GM23338 (cell line): ENCODE data around the gene MTCH2.

Experiments
- CREB1 ChIP-seq: fragments of 250-450 bp; sonication (Bioruptor Pico); IDR thresholded peaks from 2 replicates; pipeline ENCODE4 v1.5.0; 2020; ENCODE audit warnings: low read depth, mild to moderate bottlenecking, moderate library complexity
- CTCF ChIP-seq, 2 experiments: fragments of 200-600 bp in 1 of 2; sonication (generic) in 1 of 2; conservative IDR thresholded peaks; 2 replicates each; pipeline versions ENCODE4 v1.5.1 to v1.6.1; 2016 to 2017; ENCODE audit warnings: antibody characterized with exemption in 2 of 2, low read depth in 2 of 2, mild to moderate bottlenecking in 2 of 2, moderate library complexity in 1 of 2
- EZH2 ChIP-seq: fragments of 200-600 bp; sonication (generic); IDR thresholded peaks from one replicate; pipeline ENCODE4 v1.8.0; 2017; ENCODE audit warnings: antibody characterized with exemption, mild to moderate bottlenecking, low read depth; ENCODE audit not compliant: unreplicated experiment
- EZH2phosphoT487 ChIP-seq: fragments of 200-600 bp; sonication (generic); IDR thresholded peaks from one replicate; pipeline ENCODE4 v1.8.1; 2018; ENCODE audit warnings: antibody characterized with exemption; ENCODE audit not compliant: unreplicated experiment
- JUNB ChIP-seq: IDR thresholded peaks from one replicate; pipeline ENCODE4 v1.6.1; 2016; ENCODE audit warnings: antibody characterized with exemption; ENCODE audit not compliant: unreplicated experiment
- NANOG ChIP-seq: IDR thresholded peaks from 2 replicates; pipeline ENCODE4 v1.6.1; 2016; ENCODE audit warnings: antibody characterized with exemption, borderline replicate concordance
- POLR2AphosphoS5 ChIP-seq: IDR thresholded peaks from 2 replicates; pipeline ENCODE4 v1.6.1; 2016; ENCODE audit warnings: antibody characterized with exemption, low read depth
- REST ChIP-seq: IDR thresholded peaks from one replicate; pipeline ENCODE4 v1.6.1; 2018; ENCODE audit warnings: antibody characterized with exemption; ENCODE audit not compliant: unreplicated experiment
- STAT1 ChIP-seq: IDR thresholded peaks from one replicate; pipeline ENCODE4 v1.6.1; 2016; ENCODE audit warnings: antibody characterized with exemption; ENCODE audit not compliant: unreplicated experiment
- ZNF114 ChIP-seq: fragments of 250-450 bp; sonication (Bioruptor Pico); IDR thresholded peaks from 2 replicates; pipeline ENCODE4 v1.5.0; 2020; ENCODE audit warnings: mild to moderate bottlenecking, moderate library complexity
- ZNF331 ChIP-seq: fragments of 250-450 bp; sonication (Bioruptor Pico); IDR thresholded peaks from 2 replicates; pipeline ENCODE4 v1.5.0; 2020; ENCODE audit warnings: low read depth, mild to moderate bottlenecking, moderate library complexity

- TF ChIP-seq CTCF (conservative IDR thresholded peaks at IDR 0.05; ENCODE audit: low read depth in 2 of 2) (no peak), REST (no peak), EZH2 (no peak), CREB1 (CRISPR knock-in tag) (no peak), POLR2AphosphoS5 (no peak), ZNF114 (CRISPR knock-in tag) (no peak), NANOG (no peak), EZH2phosphoT487 (no peak), STAT1 (no peak), JUNB (no peak), ZNF331 (CRISPR knock-in tag) (no peak)
These were observed 45.8 kb upstream of the MTCH2 start for GRCh38 chr11:47688111-47688510.
